ENCODE data around the gene WDR64.
"Not testable (repeated sequence)": the region's sequence is repeated elsewhere in the genome, so short reads cannot be mapped to it uniquely, and the experiment has no call there.

Gene WDR64

GRCh38 chr1:241701483-241702295 is 49.6 kb downstream of the WDR64 start:
- DNase-seq: no peak
- TF ChIP-seq, protein P1, sequence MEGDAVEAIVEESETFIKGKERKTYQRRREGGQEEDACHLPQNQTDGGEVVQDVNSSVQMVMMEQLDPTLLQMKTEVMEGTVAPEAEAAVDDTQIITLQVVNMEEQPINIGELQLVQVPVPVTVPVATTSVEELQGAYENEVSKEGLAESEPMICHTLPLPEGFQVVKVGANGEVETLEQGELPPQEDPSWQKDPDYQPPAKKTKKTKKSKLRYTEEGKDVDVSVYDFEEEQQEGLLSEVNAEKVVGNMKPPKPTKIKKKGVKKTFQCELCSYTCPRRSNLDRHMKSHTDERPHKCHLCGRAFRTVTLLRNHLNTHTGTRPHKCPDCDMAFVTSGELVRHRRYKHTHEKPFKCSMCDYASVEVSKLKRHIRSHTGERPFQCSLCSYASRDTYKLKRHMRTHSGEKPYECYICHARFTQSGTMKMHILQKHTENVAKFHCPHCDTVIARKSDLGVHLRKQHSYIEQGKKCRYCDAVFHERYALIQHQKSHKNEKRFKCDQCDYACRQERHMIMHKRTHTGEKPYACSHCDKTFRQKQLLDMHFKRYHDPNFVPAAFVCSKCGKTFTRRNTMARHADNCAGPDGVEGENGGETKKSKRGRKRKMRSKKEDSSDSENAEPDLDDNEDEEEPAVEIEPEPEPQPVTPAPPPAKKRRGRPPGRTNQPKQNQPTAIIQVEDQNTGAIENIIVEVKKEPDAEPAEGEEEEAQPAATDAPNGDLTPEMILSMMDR (IDR thresholded peaks at IDR 0.05; ENCODE audit: low read depth, low read length, missing control alignments): no peak
- H3K27ac ChIP-seq: no peak overlapping the region
- in situ Hi-C loops (cut with HindIII; ENCODE audit: low pct_ligation_motif_present, low sequenced_read_pairs): no loop called here
- H3K4me3 ChIP-seq (ENCODE audit: low read depth, low read length): no peak overlapping the region
- H3K36me3 ChIP-seq (replicated peaks): no peaks in the 10 kb centered on the region
- no peaks in the 10 kb centered on the region for H3K27me3 ChIP-seq (replicated peaks)

GRCh38 chr1:241702442-241703373 is 50.6 kb downstream of the WDR64 start:
- TF ChIP-seq, protein P1 (IDR thresholded peaks at IDR 0.05; ENCODE audit: low read depth, low read length, missing control alignments): no peak
- Histone ChIP-seq H3K36me3 (replicated peaks) (no peaks in the 10 kb centered on the region), H3K27me3 (replicated peaks) (no peaks in the 10 kb centered on the region), H3K4me3 (ENCODE audit: low read depth, low read length) (no peak overlapping the region), H3K27ac (no peak overlapping the region)
- in situ Hi-C loops (cut with HindIII; ENCODE audit: low pct_ligation_motif_present, low sequenced_read_pairs): no loop called here
- no peak for DNase-seq

DNA sequence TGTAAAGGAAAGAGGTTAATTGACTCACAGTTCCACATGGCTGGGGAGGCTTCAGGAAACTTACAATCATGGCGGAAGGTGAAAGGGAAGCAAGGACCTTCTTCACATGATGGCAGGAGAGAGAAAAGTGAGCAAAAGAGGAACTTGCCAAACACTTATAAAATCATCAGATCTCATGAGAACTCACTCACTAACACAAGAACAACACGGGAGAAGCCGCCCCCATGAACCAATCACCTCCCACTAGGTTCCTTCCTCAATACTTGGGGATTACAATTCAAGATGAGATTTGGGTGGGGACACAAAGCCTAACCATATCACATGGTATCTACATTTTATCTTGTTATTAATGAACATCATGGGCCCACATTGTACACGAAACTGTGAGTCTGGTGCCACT is 51.7 kb downstream of the WDR64 start:
- H3K4me3 ChIP-seq (ENCODE audit: low read depth, low read length); H3K27ac ChIP-seq; H3K36me3 ChIP-seq (replicated peaks); H3K27me3 ChIP-seq (replicated peaks); in situ Hi-C loops (cut with HindIII; ENCODE audit: low pct_ligation_motif_present, low sequenced_read_pairs); DNase-seq: not testable (repeated sequence)

GRCh38 chr1:241706257-241706656 is 54.2 kb downstream of the WDR64 start:
- in situ Hi-C loops (cut with HindIII; ENCODE audit: low pct_ligation_motif_present, low sequenced_read_pairs): no loop called here
- no peak overlapping the region for H3K4me3 ChIP-seq (ENCODE audit: low read depth, low read length)
- no peak for DNase-seq
- no peak overlapping the region for H3K27ac ChIP-seq
- TF ChIP-seq, protein P1 (IDR thresholded peaks at IDR 0.05; ENCODE audit: low read depth, low read length, missing control alignments): no peak
- no peaks in the 10 kb centered on the region for H3K27me3 ChIP-seq (replicated peaks)
- no peaks in the 10 kb centered on the region for H3K36me3 ChIP-seq (replicated peaks)

GRCh38 chr1:241706967-241707366 is 54.9 kb downstream of the WDR64 start:
- no peak for DNase-seq
- Histone ChIP-seq H3K27ac (no peak overlapping the region), H3K36me3 (replicated peaks) (no peaks in the 10 kb centered on the region), H3K27me3 (replicated peaks) (no peaks in the 10 kb centered on the region), H3K4me3 (ENCODE audit: low read depth, low read length) (no peak overlapping the region)
- TF ChIP-seq, protein P1 (IDR thresholded peaks at IDR 0.05; ENCODE audit: low read depth, low read length, missing control alignments): no peak
- in situ Hi-C loops (cut with HindIII; ENCODE audit: low pct_ligation_motif_present, low sequenced_read_pairs): no loop called here

DNA sequence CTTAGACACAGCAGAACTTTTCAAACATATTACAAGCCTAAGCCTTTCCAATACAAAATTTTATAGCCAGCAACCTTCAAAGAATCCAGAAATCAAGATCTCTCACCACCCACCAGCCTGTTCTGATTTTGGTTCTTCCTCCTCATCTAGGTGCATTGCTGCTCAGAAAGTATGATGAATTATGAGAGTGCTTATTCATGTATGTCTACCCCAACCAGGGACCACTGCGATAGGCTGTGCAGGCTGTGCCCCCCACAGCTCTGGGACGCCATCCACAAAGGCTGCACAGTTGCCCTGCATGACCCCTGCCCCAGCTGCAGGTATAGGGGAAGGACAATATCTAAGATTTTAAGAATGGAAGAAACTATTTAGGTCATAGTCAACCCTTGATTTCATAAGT is 55.4 kb downstream of the WDR64 start:
- in situ Hi-C loops (cut with HindIII; ENCODE audit: low pct_ligation_motif_present, low sequenced_read_pairs): no loop called here
- H3K27ac ChIP-seq: no peak overlapping the region
- TF ChIP-seq, protein P1 (IDR thresholded peaks at IDR 0.05; ENCODE audit: low read depth, low read length, missing control alignments): no peak

More for the DNA sequence above, 55.4 kb downstream of the WDR64 start:
- H3K27me3 ChIP-seq (replicated peaks): no peaks in the 10 kb centered on the region
- H3K36me3 ChIP-seq (replicated peaks): no peaks in the 10 kb centered on the region
- H3K4me3 ChIP-seq (ENCODE audit: low read depth, low read length): no peak overlapping the region
- no peak for DNase-seq

Data from brain microvascular endothelial cell (primary cell).